ENCODE results near the gene RFC2. TPM values are rescaled to one million over a fixed set of nuclear protein-coding genes. Genes with fewer than 3 reads are reported as not detected.

The RFC2 gene
- total RNA-seq, 1 experiment from 2014 or later: 73.6 TPM

GRCh38 chr7:74194686-74195085 lies 59.5 kb downstream of the RFC2 start:
- Histone ChIP-seq H3K18ac (ENCODE audit: insufficient read length, low read depth, low read length) (no peak overlapping the region), H3K4me2 (ENCODE audit: insufficient read depth, insufficient read length, low read length) (no peak overlapping the region), H2AFZ (ENCODE audit: low read length) (no peak overlapping the region), H4K91ac (ENCODE audit: insufficient read length, low read depth, low read length) (no peak overlapping the region), H2BK5ac (ENCODE audit: insufficient read length, low read length) (no peak overlapping the region), H3K14ac (ENCODE audit: insufficient read depth, low read length) (no peak overlapping the region), H3K4ac (ENCODE audit: low read depth, low read length) (no peak overlapping the region), H3K27ac (ENCODE audit: insufficient read length, low read depth, low read length) (no peak overlapping the region), H2BK15ac (ENCODE audit: low read depth, low read length) (no peak overlapping the region), H3K56ac (ENCODE audit: insufficient read length, low read depth, low read length) (no peak overlapping the region), H4K8ac (replicated peaks; ENCODE audit: insufficient read length, low read depth, low read length) (no peak overlapping the region), H3K9me3 (ENCODE audit: control insufficient read depth, low read depth, low read length) (no peaks in the 10 kb centered on the region), H3K9ac (ENCODE audit: extremely low read depth, insufficient read length, low read length) (no peak overlapping the region), H3K23me2 (ENCODE audit: insufficient read length, low read depth, low read length, poor library complexity, severe bottlenecking) (no peaks in the 10 kb centered on the region), H3K4me1 (ENCODE audit: insufficient read depth, low read length) (no peaks in the 10 kb centered on the region), H3K27me3 (ENCODE audit: insufficient read depth, low read length) (no peaks in the 10 kb centered on the region), H3K23ac (ENCODE audit: insufficient read length, low read depth, low read length) (no peak overlapping the region), H4K5ac (ENCODE audit: insufficient read length, low read depth, low read length) (no peak overlapping the region), H3T11ph (ENCODE audit: low read length) (no peak overlapping the region), H3K79me2 (ENCODE audit: insufficient read depth, low read length) (peaks cover 3% of the 10 kb centered on the region; the same call in 1 of the 2 replicates), H2BK12ac (ENCODE audit: insufficient read length, low read depth, low read length) (no peak overlapping the region), H2AK5ac (ENCODE audit: insufficient read length, low read length) (no peak overlapping the region), H4K20me1 (ENCODE audit: control insufficient read depth, insufficient read depth, insufficient read length) (no peaks in the 10 kb centered on the region), H2BK120ac (ENCODE audit: low read depth, low read length, poor library complexity, severe bottlenecking) (no peak overlapping the region), H2BK20ac (ENCODE audit: low read depth, low read length, poor library complexity, severe bottlenecking) (no peak overlapping the region), H3K79me1 (ENCODE audit: insufficient read depth, low read depth, low read length, poor library complexity, severe bottlenecking) (peaks cover 5% of the 10 kb centered on the region)
- peaks cover 3 to 4% of the 10 kb centered on the region in 2 experiments for H3K4me1 Mint-ChIP-seq
- no peak for TF ChIP-seq CTCF (conservative IDR thresholded peaks at IDR 0.05)
- no peaks in the 10 kb centered on the region for H3K9me3 Mint-ChIP-seq
- DNase-seq: no peak
- no peak overlapping the region for H3K4me3 Mint-ChIP-seq
- no peaks in the 10 kb centered on the region; the same call in 1 of the 2 replicates for H3K27me3 Mint-ChIP-seq (ENCODE audit: low read depth)
- peak overlapping the region in 1 of 3 experiments; percentile 58; a peak in 1 of 7 replicates for H3K27ac Mint-ChIP-seq
- peaks cover 46 to 78% (median 73%) of the 10 kb centered on the region in 3 experiments; a peak in 6 of 7 replicates for H3K36me3 Mint-ChIP-seq (ENCODE audit: insufficient read depth in 1 of 3, low read depth in 3 of 3)
- no CpG with 5 or more reads among the region's 14 CpGs for WGBS (ENCODE audit: extremely low coverage, insufficient read length, low lambda C conversion rate)

Measured in H9 (cell line).